Endodermal cell (in vitro differentiated cells): ENCODE data around the gene PLCXD1. TPM values are rescaled to one million over a fixed set of nuclear protein-coding genes. Genes with fewer than 3 reads are reported as not detected.
"Not testable (repeated sequence)": the region's sequence is repeated elsewhere in the genome, so short reads cannot be mapped to it uniquely, and the experiment has no call there.

ENCODE experiments used
- DNase-seq: peaks from one replicate; pipeline ENCODE4 v3.0.0-alpha.2; 2017
- H3K27ac ChIP-seq: 2 replicates; pipeline ENCODE4 v1.5.1; 2013; ENCODE audit warnings: mild to moderate bottlenecking, low read depth, low read length, moderate library complexity
- H3K27me3 ChIP-seq: 2 replicates; pipeline ENCODE4 v1.6.1; 2013; ENCODE audit warnings: mild to moderate bottlenecking, low read length, moderate library complexity; ENCODE audit not compliant: insufficient read depth, control insufficient read depth, poor library complexity, severe bottlenecking
- H3K36me3 ChIP-seq: 2 replicates; pipeline ENCODE4 v1.7.0; 2013; ENCODE audit warnings: mild to moderate bottlenecking, low read length, moderate library complexity; ENCODE audit not compliant: control insufficient read depth, insufficient read depth
- H3K4me1 ChIP-seq: one replicate; pipeline ENCODE4 v1.7.0; 2013; ENCODE audit warnings: low read length; ENCODE audit not compliant: control insufficient read depth, insufficient read depth
- H3K4me3 ChIP-seq: 2 replicates; pipeline ENCODE4 v1.5.1; 2013; ENCODE audit warnings: mild to moderate bottlenecking, low read length, moderate library complexity
- H3K9ac ChIP-seq: 2 replicates; pipeline ENCODE4 v1.6.1; 2013; ENCODE audit warnings: mild to moderate bottlenecking, low read length, moderate library complexity; ENCODE audit not compliant: poor library complexity, severe bottlenecking; ENCODE audit errors: extremely low read depth
- H3K9me3 ChIP-seq: 2 replicates; pipeline ENCODE4 v1.6.1; 2013; ENCODE audit warnings: mild to moderate bottlenecking, low read length, moderate library complexity; ENCODE audit not compliant: control insufficient read depth
- H3K27ac Mint-ChIP-seq: 2 replicates; pipeline ENCODE4 v1.8.0; 2020; ENCODE audit warnings: mixed read lengths
- H3K27me3 Mint-ChIP-seq: 2 replicates; pipeline ENCODE4 v1.8.0; 2021; ENCODE audit warnings: mild to moderate bottlenecking, mixed read lengths; ENCODE audit not compliant: insufficient read depth
- H3K36me3 Mint-ChIP-seq: 2 replicates; pipeline ENCODE4 v1.8.0; 2020; ENCODE audit warnings: low read depth, mixed read lengths
- H3K4me1 Mint-ChIP-seq: 2 replicates; pipeline ENCODE4 v1.8.0; 2020; ENCODE audit warnings: mixed read lengths
- H3K4me3 Mint-ChIP-seq: 2 replicates; pipeline ENCODE4 v1.8.0; 2020; ENCODE audit warnings: mild to moderate bottlenecking, moderate library complexity, mixed read lengths
- H3K9me3 Mint-ChIP-seq: 2 replicates; pipeline ENCODE4 v1.8.0; 2020; ENCODE audit warnings: mild to moderate bottlenecking, mixed read lengths
- CTCF ChIP-seq: fragments of 200-600 bp; sonication (generic); conservative IDR thresholded peaks from 2 replicates; pipeline ENCODE4 v1.5.0; 2021; ENCODE audit warnings: antibody characterized with exemption, mild to moderate bottlenecking
- WGBS, 2 experiments: methylation state at CpG; one replicate each; pipeline versions ENCODE4 v1.1.5 to v1.1.7; 2013; ENCODE audit warnings: missing lambda C conversion rate in 2 of 2, mixed read lengths in 1 of 2; ENCODE audit not compliant: insufficient coverage in 1 of 2, insufficient read length in 1 of 2; 5-methylcytosine and 5-hydroxymethylcytosine counted together
- total RNA-seq, 2 donors: library from RNA; stranded (reverse); fragmentation: NEBNext Ultra II Directional in 1 of 2; extraction: Animal tissue kit (Norgen Biotek cat#: 25700) in 1 of 2; gene quantifications; 2 replicates in 1 of 2; 3 replicates in 1 of 2; pipeline ENCODE4 v1.2.1, GENCODE V29; 2021

PLCXD1 gene
- total RNA-seq, 2 donors from 2014 or later = 70.3 to 96.9 TPM

- no peak overlapping the region for H3K4me3 ChIP-seq
- no peak overlapping the region for H3K27ac ChIP-seq
- peaks cover 58% of the 10 kb centered on the region for H3K36me3 ChIP-seq
- peaks cover 9% of the 10 kb centered on the region for H3K9me3 ChIP-seq
- Mint-ChIP-seq H3K27me3 (no peaks in the 10 kb centered on the region), H3K4me3 (no peak overlapping the region), H3K4me1 (no peaks in the 10 kb centered on the region), H3K36me3 (peaks cover 73% of the 10 kb centered on the region), H3K9me3 (peaks cover 9% of the 10 kb centered on the region), H3K27ac (no peak overlapping the region)
- no peaks in the 10 kb centered on the region for H3K4me1 ChIP-seq
- no peak overlapping the region for H3K9ac ChIP-seq
- no peaks in the 10 kb centered on the region for H3K27me3 ChIP-seq
- DNase-seq = no peak
- 87 to 97% methylated on average over 3 to 6 of the region's 8 CpGs for WGBS, 2 experiments
- TF ChIP-seq CTCF = no peak
Observed at GRCh38 chrX:300334-300733, 19.2 kb downstream of the PLCXD1 start.

- no peak overlapping the region for H3K9ac ChIP-seq
- Mint-ChIP-seq H3K27me3 (no peaks in the 10 kb centered on the region), H3K9me3 (peaks cover 7% of the 10 kb centered on the region), H3K27ac (no peak overlapping the region), H3K36me3 (peaks cover 76% of the 10 kb centered on the region), H3K4me1 (no peaks in the 10 kb centered on the region), H3K4me3 (no peak overlapping the region)
- no peaks in the 10 kb centered on the region for H3K27me3 ChIP-seq
- peaks cover 71% of the 10 kb centered on the region for H3K36me3 ChIP-seq
- H3K4me1 ChIP-seq = no peaks in the 10 kb centered on the region
- no peak overlapping the region for H3K27ac ChIP-seq
- peaks cover 8% of the 10 kb centered on the region for H3K9me3 ChIP-seq
- DNase-seq = no peak
- WGBS, 2 experiments = 94 to 96% methylated on average over 15 to 16 of the region's 19 CpGs
- no peak for TF ChIP-seq CTCF
- H3K4me3 ChIP-seq = no peak overlapping the region
Observed at GRCh38 chrX:302975-303374, 21.8 kb downstream of the PLCXD1 start.

GRCh38 chrX:305781-306613, 24.8 kb downstream of the PLCXD1 start:
- H3K36me3 ChIP-seq = peaks cover 58% of the 10 kb centered on the region
- not testable (repeated sequence) for H3K9me3 ChIP-seq

GRCh38 chrX:306614-307251, 25.6 kb downstream of the PLCXD1 start:
- H3K27me3 Mint-ChIP-seq, H3K27ac Mint-ChIP-seq, H3K4me1 ChIP-seq, H3K9me3 Mint-ChIP-seq, H3K4me1 Mint-ChIP-seq, H3K4me3 Mint-ChIP-seq, H3K9ac ChIP-seq, H3K27me3 ChIP-seq, H3K4me3 ChIP-seq, H3K27ac ChIP-seq, DNase-seq, H3K9me3 ChIP-seq: not testable (repeated sequence)
- peaks cover 68% of the 10 kb centered on the region for H3K36me3 Mint-ChIP-seq
- 95 to 97% methylated on average over 3 of the region's 3 CpGs for WGBS, 2 experiments
- peaks cover 58% of the 10 kb centered on the region for H3K36me3 ChIP-seq

More at GRCh38 chrX:305781-306613, 24.8 kb downstream of the PLCXD1 start:
- H3K9ac ChIP-seq, H3K27ac ChIP-seq, H3K4me3 ChIP-seq, H3K27ac Mint-ChIP-seq, H3K4me1 Mint-ChIP-seq, H3K27me3 ChIP-seq, DNase-seq, H3K9me3 Mint-ChIP-seq, H3K4me3 Mint-ChIP-seq, H3K27me3 Mint-ChIP-seq, H3K4me1 ChIP-seq: not testable (repeated sequence)
- WGBS, 2 experiments = 92 to 99% methylated on average over 11 to 12 of the region's 12 CpGs
- H3K36me3 Mint-ChIP-seq = peaks cover 72% of the 10 kb centered on the region
